ENCODE results near the gene TUBGCP3.

DNA sequence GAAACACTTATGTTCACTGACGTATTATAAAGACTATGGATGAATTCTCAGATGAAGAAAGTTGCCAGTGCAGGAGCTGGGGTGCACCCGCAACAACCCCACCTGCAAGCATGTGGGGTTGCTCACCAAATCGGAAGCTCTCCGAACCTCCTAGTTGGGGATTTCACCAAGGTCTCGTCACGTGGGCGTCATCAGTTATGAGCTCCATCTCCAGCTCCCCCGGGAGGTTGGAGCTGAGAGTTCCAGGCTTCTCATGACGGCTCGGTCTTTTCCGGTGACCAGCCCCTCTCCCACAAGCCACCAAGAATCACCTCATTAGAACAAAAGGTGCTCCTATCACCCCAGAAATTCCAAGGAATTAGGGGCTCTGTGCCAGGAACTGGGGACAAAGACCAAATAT is 46.1 kb upstream of the TUBGCP3 start:
- TF ChIP-seq, protein P1, sequence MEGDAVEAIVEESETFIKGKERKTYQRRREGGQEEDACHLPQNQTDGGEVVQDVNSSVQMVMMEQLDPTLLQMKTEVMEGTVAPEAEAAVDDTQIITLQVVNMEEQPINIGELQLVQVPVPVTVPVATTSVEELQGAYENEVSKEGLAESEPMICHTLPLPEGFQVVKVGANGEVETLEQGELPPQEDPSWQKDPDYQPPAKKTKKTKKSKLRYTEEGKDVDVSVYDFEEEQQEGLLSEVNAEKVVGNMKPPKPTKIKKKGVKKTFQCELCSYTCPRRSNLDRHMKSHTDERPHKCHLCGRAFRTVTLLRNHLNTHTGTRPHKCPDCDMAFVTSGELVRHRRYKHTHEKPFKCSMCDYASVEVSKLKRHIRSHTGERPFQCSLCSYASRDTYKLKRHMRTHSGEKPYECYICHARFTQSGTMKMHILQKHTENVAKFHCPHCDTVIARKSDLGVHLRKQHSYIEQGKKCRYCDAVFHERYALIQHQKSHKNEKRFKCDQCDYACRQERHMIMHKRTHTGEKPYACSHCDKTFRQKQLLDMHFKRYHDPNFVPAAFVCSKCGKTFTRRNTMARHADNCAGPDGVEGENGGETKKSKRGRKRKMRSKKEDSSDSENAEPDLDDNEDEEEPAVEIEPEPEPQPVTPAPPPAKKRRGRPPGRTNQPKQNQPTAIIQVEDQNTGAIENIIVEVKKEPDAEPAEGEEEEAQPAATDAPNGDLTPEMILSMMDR (IDR thresholded peaks at IDR 0.05) = no peak
- TF ChIP-seq POLR2A (IDR thresholded peaks at IDR 0.05) (no peak), POLR2AphosphoS5 (IDR thresholded peaks at IDR 0.05) (no peak)

All from upper lobe of left lung (tissue), 4 donors.